Epithelial cell of proximal tubule (primary cell): ENCODE measurements around the gene ME2. TPM values are rescaled to one million over a fixed set of nuclear protein-coding genes. Genes with fewer than 3 reads are reported as not detected.
A peak's percentile ranks its signal among the peaks of the same experiment; 100 is the strongest.
"Not testable (repeated sequence)": the region's sequence is repeated elsewhere in the genome, so short reads cannot be mapped to it uniquely, and the experiment has no call there.

Source experiments
- DNase-seq: peaks from one replicate; pipeline ENCODE4 v3.0.0-alpha.2; 2011; ENCODE audit warnings: low read depth
- H3K4me3 ChIP-seq: 2 replicates; pipeline ENCODE4 v1.5.1; 2011; ENCODE audit warnings: low read depth, mild to moderate bottlenecking, low read length
- CTCF ChIP-seq: conservative IDR thresholded peaks from 2 replicates; pipeline ENCODE4 v1.5.1; 2012; ENCODE audit warnings: low read depth, mild to moderate bottlenecking, low read length
- total RNA-seq: library from RNA; depleted of rRNA; stranded (reverse); fragments of >200 nt; gene quantifications from 2 replicates; pipeline ENCODE4 v1.2.3, GENCODE V29; 2015

ME2 gene
- total RNA-seq, 1 donor from 2014 or later: 60.4 TPM

GRCh38 chr18:50982802-50983179, 103.9 kb downstream of the ME2 start:
- TF ChIP-seq CTCF: peak; percentile 37
- DNase-seq: no peak
- no peak overlapping the region for H3K4me3 ChIP-seq

- TF ChIP-seq CTCF: no peak
- DNase-seq: no peak
- no peak overlapping the region for H3K4me3 ChIP-seq
Measured at GRCh38 chr18:50986360-50987087, 107.6 kb downstream of the ME2 start.

GRCh38 chr18:50987261-50987660, 108.3 kb downstream of the ME2 start:
- H3K4me3 ChIP-seq: no peak overlapping the region
- TF ChIP-seq CTCF: no peak
- DNase-seq: no peak

GRCh38 chr18:50989711-50990110, 110.8 kb downstream of the ME2 start:
- TF ChIP-seq CTCF: no peak
- H3K4me3 ChIP-seq: no peak overlapping the region
- no peak for DNase-seq

- no peak overlapping the region for H3K4me3 ChIP-seq
- no peak for TF ChIP-seq CTCF
- no peak for DNase-seq
Measured at GRCh38 chr18:50992351-50992762, 113.4 kb downstream of the ME2 start.

GRCh38 chr18:50994031-50994430, 115.1 kb downstream of the ME2 start:
- H3K4me3 ChIP-seq: no peak overlapping the region
- DNase-seq: no peak
- TF ChIP-seq CTCF: no peak

- DNase-seq, H3K4me3 ChIP-seq: not testable (repeated sequence)
Measured at GRCh38 chr18:51003174-51003573, 124.3 kb downstream of the ME2 start.

Other genes starting within 250 kb of the ME2 start
- gene MRO, start 59.1 kb upstream of the ME2 start, total RNA-seq: not detected in 2 replicates
- 5.0 and 7.8 TPM in 2 replicates for gene ELAC1, start 88.9 kb downstream of the ME2 start, total RNA-seq
- gene SMAD4, start 151.1 kb downstream of the ME2 start, total RNA-seq: 72.3 and 82.6 TPM in 2 replicates